ENCODE results near the gene AP3S2.
A peak's percentile ranks its signal among the peaks of the same experiment; 100 is the strongest.

Gene AP3S2

DNA sequence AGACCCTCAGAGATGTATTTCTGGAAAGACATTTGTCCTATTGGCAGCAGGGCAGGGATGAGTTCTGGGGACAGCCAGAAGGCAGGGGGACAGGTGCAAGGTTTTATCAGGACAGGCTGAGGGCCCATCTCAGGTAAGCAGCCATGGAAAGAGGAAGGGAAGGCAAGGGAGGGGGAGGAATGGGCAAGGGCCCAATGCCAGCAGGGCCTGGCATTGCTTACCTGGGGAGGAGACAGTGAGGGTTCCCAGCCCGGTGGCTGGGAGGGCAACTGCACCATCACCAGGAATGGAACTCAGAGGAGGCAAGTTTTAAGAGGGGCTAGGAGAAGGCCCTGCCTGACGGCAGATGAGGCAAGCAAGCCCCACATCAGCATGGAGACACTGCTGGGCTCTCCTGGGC is 15.8 kb upstream of the AP3S2 start:
- H3K27ac ChIP-seq = peak overlapping the region; percentile 98; the same call in 1 of the 2 replicates
- TF ChIP-seq, protein P1, sequence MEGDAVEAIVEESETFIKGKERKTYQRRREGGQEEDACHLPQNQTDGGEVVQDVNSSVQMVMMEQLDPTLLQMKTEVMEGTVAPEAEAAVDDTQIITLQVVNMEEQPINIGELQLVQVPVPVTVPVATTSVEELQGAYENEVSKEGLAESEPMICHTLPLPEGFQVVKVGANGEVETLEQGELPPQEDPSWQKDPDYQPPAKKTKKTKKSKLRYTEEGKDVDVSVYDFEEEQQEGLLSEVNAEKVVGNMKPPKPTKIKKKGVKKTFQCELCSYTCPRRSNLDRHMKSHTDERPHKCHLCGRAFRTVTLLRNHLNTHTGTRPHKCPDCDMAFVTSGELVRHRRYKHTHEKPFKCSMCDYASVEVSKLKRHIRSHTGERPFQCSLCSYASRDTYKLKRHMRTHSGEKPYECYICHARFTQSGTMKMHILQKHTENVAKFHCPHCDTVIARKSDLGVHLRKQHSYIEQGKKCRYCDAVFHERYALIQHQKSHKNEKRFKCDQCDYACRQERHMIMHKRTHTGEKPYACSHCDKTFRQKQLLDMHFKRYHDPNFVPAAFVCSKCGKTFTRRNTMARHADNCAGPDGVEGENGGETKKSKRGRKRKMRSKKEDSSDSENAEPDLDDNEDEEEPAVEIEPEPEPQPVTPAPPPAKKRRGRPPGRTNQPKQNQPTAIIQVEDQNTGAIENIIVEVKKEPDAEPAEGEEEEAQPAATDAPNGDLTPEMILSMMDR (conservative IDR thresholded peaks at IDR 0.05) = no peak; the same call in 1 of the 2 replicates

DNA sequence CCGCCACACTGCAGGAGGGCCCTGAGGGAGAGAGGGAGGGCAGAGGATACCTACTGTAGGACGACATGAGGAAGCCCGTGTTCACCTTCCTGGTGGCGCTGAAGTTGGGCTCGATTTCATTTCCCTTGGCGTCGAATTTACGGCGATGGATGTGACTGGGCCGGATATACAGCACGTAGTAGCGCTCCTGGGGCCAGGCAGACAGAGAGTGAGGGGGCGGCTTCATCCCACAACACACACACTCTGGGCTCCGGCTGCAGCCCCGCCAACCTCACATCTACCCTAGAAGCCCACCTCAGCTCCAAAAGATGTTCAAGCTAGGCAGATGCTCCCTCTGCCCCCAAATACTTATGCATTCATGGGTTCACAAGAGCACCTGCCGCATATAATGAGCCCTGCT is 14.4 kb upstream of the AP3S2 start:
- TF ChIP-seq, protein P1 (conservative IDR thresholded peaks at IDR 0.05) = no peak
- H3K27ac ChIP-seq = peak overlapping the region; percentile 98; the same call in 1 of the 2 replicates

DNA sequence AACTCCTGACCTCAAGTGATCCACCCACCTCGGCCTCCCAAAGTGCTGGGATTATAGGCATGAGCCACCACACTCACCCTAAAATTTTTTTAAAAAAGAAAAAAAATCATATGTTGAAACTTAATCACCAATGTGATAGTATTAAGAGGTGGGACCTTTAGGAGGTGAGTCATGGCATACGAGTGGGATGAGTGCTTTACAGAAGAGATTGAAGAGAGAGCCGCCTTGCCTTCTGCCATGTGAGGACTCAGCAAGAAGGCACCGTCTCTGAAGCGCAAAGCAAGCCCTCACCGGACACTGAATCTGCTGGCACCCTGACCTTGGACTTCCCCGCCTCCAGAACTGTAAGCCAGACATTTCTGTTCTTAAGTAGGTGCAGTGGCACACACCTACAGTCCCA is 13.5 kb upstream of the AP3S2 start:
- TF ChIP-seq, protein P1 (conservative IDR thresholded peaks at IDR 0.05) = no peak
- H3K27ac ChIP-seq = no peak overlapping the region

DNA sequence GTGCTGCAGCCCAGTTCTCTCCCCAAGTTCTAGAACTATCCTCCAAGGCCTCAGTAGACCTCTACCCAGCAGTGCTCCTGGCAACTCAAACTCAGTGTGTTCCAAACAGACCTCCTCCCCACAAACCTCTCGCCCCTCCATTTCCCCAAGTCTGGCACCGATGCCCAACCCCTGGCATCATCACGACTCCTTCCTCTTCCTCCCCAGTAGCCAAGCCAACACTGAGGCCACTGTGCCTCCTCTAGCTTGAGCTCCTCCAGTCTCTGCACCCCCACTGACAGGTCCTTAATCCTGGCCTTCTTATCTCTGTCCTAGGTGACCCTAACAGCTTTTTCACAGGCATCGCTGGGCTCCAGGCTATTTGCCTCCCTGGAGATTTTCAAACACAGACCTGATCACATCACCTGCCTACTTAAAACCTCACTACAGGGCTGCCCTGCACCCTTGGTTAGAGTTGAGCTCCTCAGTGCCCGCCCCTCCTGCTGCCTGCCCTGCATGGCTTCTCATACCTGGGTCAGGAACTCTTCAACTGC is 12.1 kb upstream of the AP3S2 start:
- TF ChIP-seq, protein P1 (conservative IDR thresholded peaks at IDR 0.05) = no peak
- no peak overlapping the region; the same call in 1 of the 2 replicates for H3K27ac ChIP-seq

DNA sequence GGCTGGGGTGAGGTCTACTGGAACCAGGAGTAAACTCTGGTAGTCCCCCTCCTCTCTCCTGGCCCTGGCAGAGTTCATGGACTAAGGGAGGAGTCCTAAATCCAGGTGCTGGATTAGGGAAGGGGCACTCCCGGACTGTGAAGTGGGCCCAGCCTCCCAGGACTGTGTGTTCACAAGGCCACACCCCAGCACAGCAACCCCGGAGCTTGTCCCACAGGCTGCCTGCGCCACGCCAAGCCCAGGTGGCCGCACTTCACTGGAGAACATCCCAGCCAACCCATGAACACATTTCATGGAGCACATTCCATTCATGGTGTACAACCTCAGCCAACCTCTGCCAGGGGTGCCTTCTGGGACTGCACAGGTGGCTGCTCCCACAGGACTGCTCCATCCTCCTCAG is 10.7 kb upstream of the AP3S2 start:
- no peak overlapping the region for H3K27ac ChIP-seq
- TF ChIP-seq, protein P1 (conservative IDR thresholded peaks at IDR 0.05) = no peak

DNA sequence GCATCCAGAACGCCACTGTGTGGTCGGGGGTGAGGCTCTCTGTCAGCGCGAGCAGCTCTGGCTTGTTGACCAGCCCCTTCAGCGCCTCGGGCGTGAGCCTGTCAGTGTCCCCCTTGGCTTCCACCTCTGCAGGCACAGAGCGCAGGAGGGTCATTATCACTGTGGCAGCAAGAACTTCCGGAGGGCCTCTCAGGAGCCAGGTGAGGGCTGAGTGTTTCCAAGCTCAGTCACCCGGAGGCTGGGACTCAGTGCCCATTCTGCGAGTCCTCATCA is 10.0 kb upstream of the AP3S2 start:
- TF ChIP-seq, protein P1 (conservative IDR thresholded peaks at IDR 0.05) = no peak
- no peak overlapping the region for H3K27ac ChIP-seq

DNA sequence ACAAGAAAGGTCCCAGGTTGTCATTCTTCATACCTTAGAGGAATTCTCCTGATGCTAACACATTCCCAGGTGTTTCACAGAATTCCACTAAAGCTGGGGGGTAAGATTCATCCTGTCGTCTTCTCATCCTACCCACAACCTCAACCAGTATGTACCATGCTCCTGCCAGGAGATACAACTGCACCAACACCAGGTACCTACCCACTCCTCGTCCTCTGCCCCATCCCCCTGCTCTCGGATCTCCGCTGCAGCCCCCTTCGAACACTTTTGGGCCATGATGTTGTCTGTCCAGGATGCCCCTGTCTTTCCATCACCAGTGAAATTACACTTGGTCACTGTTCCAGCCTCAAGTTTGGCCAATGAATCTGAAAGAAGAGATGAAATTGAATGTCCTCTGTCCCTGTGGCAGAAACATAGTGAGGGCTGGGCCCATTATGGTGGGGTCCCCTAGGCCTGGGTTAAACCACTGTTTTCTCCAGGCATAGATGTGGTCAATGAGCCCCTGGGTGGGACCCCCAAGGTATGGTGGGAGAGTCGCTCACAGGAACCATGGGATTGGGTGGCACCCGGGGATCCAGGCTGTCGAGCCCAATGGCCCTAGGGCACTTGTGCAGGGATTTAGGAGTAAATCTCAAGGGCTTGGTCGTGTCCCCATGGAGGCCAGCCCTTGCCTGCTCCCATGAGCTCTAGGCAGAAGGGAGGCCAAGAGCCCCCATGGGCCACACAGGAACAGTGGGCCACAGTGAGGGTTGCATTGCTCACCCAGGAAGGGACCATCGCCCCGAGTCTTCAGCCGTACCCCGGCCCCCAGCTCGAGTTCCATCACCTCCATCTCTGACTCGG is 9.4 kb upstream of the AP3S2 start:
- TF ChIP-seq, protein P1 (conservative IDR thresholded peaks at IDR 0.05) = no peak
- H3K27ac ChIP-seq = no peak overlapping the region

Measured in VCaP (cell line).